ENCODE results near the gene GLTP. TPM values are rescaled to one million over a fixed set of nuclear protein-coding genes. Genes with fewer than 3 reads are reported as not detected.
A peak's percentile ranks its signal among the peaks of the same experiment; 100 is the strongest.

The GLTP gene
- total and polyA plus RNA-seq, 2 of the 13 experiments (the other 11 are each of a cell fraction or from before 2014, with no cell fraction given): 10.7 to 12.9 TPM

GRCh38 chr12:109844983-109845823, 35.1 kb downstream of the GLTP start (continued):
- TF ChIP-seq MEF2D (CRISPR knock-in tag; IDR thresholded peaks at IDR 0.05) (0 out of 2 replicates have a peak, but pooled peaks have one; percentile 26), PAXIP1 (CRISPR knock-in tag; conservative IDR thresholded peaks at IDR 0.05) (0 out of 2 replicates have a peak, but pooled peaks have one; percentile 28), GMEB1 (CRISPR knock-in tag; IDR thresholded peaks at IDR 0.05; ENCODE audit: borderline replicate concordance) (peak; percentile 17; the same call in 1 of the 2 replicates), STAG1 (CRISPR knock-in tag; IDR thresholded peaks at IDR 0.05) (peak; percentile 94), SNAPC2 (CRISPR knock-in tag; IDR thresholded peaks at IDR 0.05) (no peak), ATF6 (CRISPR knock-in tag; conservative IDR thresholded peaks at IDR 0.05) (no peak), ZNF629 (CRISPR knock-in tag; conservative IDR thresholded peaks at IDR 0.05) (peak; percentile 100), ZNF317 (CRISPR knock-in tag; IDR thresholded peaks at IDR 0.05) (peak; percentile 68; the same call in 1 of the 2 replicates), ZNF3 (CRISPR knock-in tag; IDR thresholded peaks at IDR 0.05) (0 out of 2 replicates have a peak, but pooled peaks have one; percentile 35), MYNN (CRISPR knock-in tag; IDR thresholded peaks at IDR 0.05; ENCODE audit: low read depth) (no peak), SKI (IDR thresholded peaks at IDR 0.05; ENCODE audit: partially characterized antibody) (peak; percentile 23), RXRA (CRISPR knock-in tag; IDR thresholded peaks at IDR 0.05) (peak; percentile 96), HNRNPL (IDR thresholded peaks at IDR 0.05; ENCODE audit: low read depth, low read length) (peak; percentile 51; the same call in 1 of the 2 replicates), MXD4 (CRISPR knock-in tag; IDR thresholded peaks at IDR 0.05) (peak; percentile 49; the same call in 1 of the 2 replicates), ZZZ3 (CRISPR knock-in tag; IDR thresholded peaks at IDR 0.05; ENCODE audit: borderline replicate concordance) (no peak), TSC22D2 (CRISPR knock-in tag; IDR thresholded peaks at IDR 0.05; ENCODE audit: borderline replicate concordance) (0 out of 2 replicates have a peak, but pooled peaks have one; percentile 67), ZNF746 (CRISPR knock-in tag; IDR thresholded peaks at IDR 0.05) (peak; percentile 92; the same call in 1 of the 2 replicates)
- TF ChIP-seq, protein P1, sequence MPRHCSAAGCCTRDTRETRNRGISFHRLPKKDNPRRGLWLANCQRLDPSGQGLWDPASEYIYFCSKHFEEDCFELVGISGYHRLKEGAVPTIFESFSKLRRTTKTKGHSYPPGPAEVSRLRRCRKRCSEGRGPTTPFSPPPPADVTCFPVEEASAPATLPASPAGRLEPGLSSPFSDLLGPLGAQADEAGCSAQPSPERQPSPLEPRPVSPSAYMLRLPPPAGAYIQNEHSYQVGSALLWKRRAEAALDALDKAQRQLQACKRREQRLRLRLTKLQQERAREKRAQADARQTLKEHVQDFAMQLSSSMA (CRISPR knock-in tag; IDR thresholded peaks at IDR 0.05): no peak; the same call in 1 of the 2 replicates
- TF ChIP-seq, protein P2, sequence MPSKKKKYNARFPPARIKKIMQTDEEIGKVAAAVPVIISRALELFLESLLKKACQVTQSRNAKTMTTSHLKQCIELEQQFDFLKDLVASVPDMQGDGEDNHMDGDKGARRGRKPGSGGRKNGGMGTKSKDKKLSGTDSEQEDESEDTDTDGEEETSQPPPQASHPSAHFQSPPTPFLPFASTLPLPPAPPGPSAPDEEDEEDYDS (CRISPR knock-in tag; IDR thresholded peaks at IDR 0.05): peak; percentile 24; the same call in 1 of the 2 replicates
